CD4-positive, alpha-beta memory T cell (primary cell): ENCODE results near the gene RPRD1B. TPM values are rescaled to one million over a fixed set of nuclear protein-coding genes. Genes with fewer than 3 reads are reported as not detected.

Experiments
- CTCF ChIA-PET: fragments of 350-600 bp; sonication (Branson Sonifier 250); formaldehyde crosslinking; loops from one replicate; lab custom pipeline; 2021; ENCODE audit warnings: inconsistent platforms; ENCODE audit not compliant: partially characterized antibody; lab: Charles Lee
- POLR2A ChIA-PET: fragments of 350-600 bp; sonication (Branson Sonifier 250); formaldehyde crosslinking; loops from one replicate; lab custom pipeline; 2021; ENCODE audit not compliant: partially characterized antibody; lab: Charles Lee
- DNase-seq, 5 donors: peaks; one replicate each; pipeline versions ENCODE4 v3.0.0 to v3.0.0-alpha.2; 2020 to 2022; ENCODE audit warnings: mixed read lengths in 1 of 5
- H3K27ac ChIP-seq: one replicate; pipeline ENCODE4 v1.7.0; 2013; ENCODE audit warnings: low read depth, low read length
- H3K27me3 ChIP-seq: 2 replicates; pipeline ENCODE4 v1.7.0; 2013; ENCODE audit warnings: mild to moderate bottlenecking, low read length, moderate library complexity; ENCODE audit not compliant: insufficient read depth
- H3K36me3 ChIP-seq: 2 replicates; pipeline ENCODE4 v1.7.0; 2013; ENCODE audit warnings: mild to moderate bottlenecking, low read length, moderate library complexity; ENCODE audit not compliant: insufficient read depth
- H3K4me1 ChIP-seq: 2 replicates; pipeline ENCODE4 v1.7.0; 2013; ENCODE audit warnings: mild to moderate bottlenecking, low read length, moderate library complexity; ENCODE audit not compliant: insufficient read depth
- H3K4me3 ChIP-seq, 2 donors: one replicate each; pipeline ENCODE4 v1.7.0; 2013; ENCODE audit warnings: low read length in 2 of 2, mild to moderate bottlenecking in 1 of 2
- H3K9me3 ChIP-seq, 2 donors: one replicate each; pipeline ENCODE4 v1.7.0; 2013; ENCODE audit warnings: low read length in 2 of 2, control low read depth in 1 of 2; ENCODE audit not compliant: control insufficient read depth in 1 of 2
- H3K27ac Mint-ChIP-seq, 7 donors: one replicate each; pipeline ENCODE4 v1.8.0; 2020 to 2021; ENCODE audit warnings: mixed read lengths in 7 of 7, mild to moderate bottlenecking in 6 of 7, inconsistent platforms in 3 of 7, moderate library complexity in 3 of 7
- H3K27me3 Mint-ChIP-seq, 2 donors: one replicate each; pipeline ENCODE4 v1.8.0; 2020 to 2021; ENCODE audit warnings: mixed read lengths in 2 of 2
- H3K36me3 Mint-ChIP-seq, 2 donors: one replicate each; pipeline ENCODE4 v1.8.0; 2020 to 2021; ENCODE audit warnings: mixed read lengths in 2 of 2, inconsistent platforms in 1 of 2, mild to moderate bottlenecking in 1 of 2
- H3K4me1 Mint-ChIP-seq, 4 donors: one replicate each; pipeline ENCODE4 v1.8.0; 2020 to 2021; ENCODE audit warnings: mixed read lengths in 4 of 4, mild to moderate bottlenecking in 1 of 4
- H3K4me3 Mint-ChIP-seq, 8 donors: one replicate each; pipeline ENCODE4 v1.8.0; 2020 to 2021; ENCODE audit warnings: mixed read lengths in 8 of 8, mild to moderate bottlenecking in 7 of 8, moderate library complexity in 6 of 8, inconsistent platforms in 3 of 8
- H3K9me3 Mint-ChIP-seq, 8 donors: one replicate each; pipeline ENCODE4 v1.8.0; 2020 to 2021; ENCODE audit warnings: mixed read lengths in 8 of 8, mild to moderate bottlenecking in 5 of 8, inconsistent platforms in 3 of 8, moderate library complexity in 1 of 8
- intact Hi-C: fragments of 100-400 bp; cut with micrococcal nuclease; formaldehyde crosslinking; loops from one replicate; pipeline ENCODE4 v1.15.1; 2023
- polyA plus RNA-seq, 2 donors: library from polyadenylated mRNA; unstranded; fragments of 300-500 nt; fragmentation: Illumina TruSeq; gene quantifications; one replicate each; pipeline ENCODE4 v1.2.3, GENCODE V29; 2021
- total RNA-seq, 2 experiments: library from RNA; stranded (reverse); gene quantifications; one replicate each; pipeline ENCODE4 v1.2.3, GENCODE V29; 2021

The RPRD1B gene
- total and polyA plus RNA-seq, 4 experiments from 2014 or later: 3.7 to 43.8 (median 24.7) TPM

GRCh38 chr20:38011696-38012095 lies 21.9 kb upstream of the RPRD1B start:
- Histone ChIP-seq H3K9me3 (no peaks in the 10 kb centered on the region), H3K27ac (no peak overlapping the region), H3K27me3 (no peaks in the 10 kb centered on the region), H3K4me3 (no peak overlapping the region), H3K36me3 (peaks cover 25% of the 10 kb centered on the region), H3K4me1 (no peaks in the 10 kb centered on the region)
- ChIA-PET CTCF (no interaction called here), POLR2A (no interaction called here)
- Mint-ChIP-seq H3K27ac (no peak overlapping the region), H3K9me3 (no peaks in the 10 kb centered on the region), H3K27me3 (no peaks in the 10 kb centered on the region), H3K4me3 (no peak overlapping the region), H3K36me3 (peaks cover 57 to 61% of the 10 kb centered on the region in 2 donors), H3K4me1 (peaks cover 0 to 14% (median 6%) of the 10 kb centered on the region in 4 donors)
- intact Hi-C loops: no loop called here
- DNase-seq: no peak

GRCh38 chr20:38012332-38012731 lies 21.2 kb upstream of the RPRD1B start:
- H3K9me3 Mint-ChIP-seq: peaks cover 0 to 3% (median 0%) of the 10 kb centered on the region in 8 donors
- peaks cover 63 to 67% of the 10 kb centered on the region in 2 donors for H3K36me3 Mint-ChIP-seq
- Histone ChIP-seq H3K4me3 (no peak overlapping the region), H3K27me3 (no peaks in the 10 kb centered on the region), H3K4me1 (no peaks in the 10 kb centered on the region), H3K27ac (no peak overlapping the region), H3K9me3 (no peaks in the 10 kb centered on the region), H3K36me3 (peaks cover 25% of the 10 kb centered on the region)
- no peak overlapping the region for H3K27ac Mint-ChIP-seq
- H3K4me3 Mint-ChIP-seq: no peak overlapping the region
- H3K4me1 Mint-ChIP-seq: peaks cover 0 to 13% (median 7%) of the 10 kb centered on the region in 4 donors
- H3K27me3 Mint-ChIP-seq: no peaks in the 10 kb centered on the region
- ChIA-PET CTCF (no interaction called here), POLR2A (interaction anchor here (0.7 kb wide), 1 partner anchor 18 kb away, joined by 4 read pairs; no protein-coding TSS in a partner anchor)
- intact Hi-C loops: no loop called here
- no peak for DNase-seq

- Histone ChIP-seq H3K4me3 (no peak overlapping the region), H3K27ac (no peak overlapping the region), H3K36me3 (peaks cover 32% of the 10 kb centered on the region), H3K4me1 (no peaks in the 10 kb centered on the region), H3K9me3 (no peaks in the 10 kb centered on the region), H3K27me3 (no peaks in the 10 kb centered on the region)
- intact Hi-C loops: no loop called here
- Mint-ChIP-seq H3K4me3 (no peak overlapping the region), H3K27me3 (no peaks in the 10 kb centered on the region), H3K4me1 (peaks cover 0 to 14% (median 7%) of the 10 kb centered on the region in 4 donors), H3K27ac (peak overlapping the region in 2 of 7 donors; percentile 19 to 29), H3K36me3 (peaks cover 69 to 73% of the 10 kb centered on the region in 2 donors), H3K9me3 (peaks cover 0 to 11% (median 4%) of the 10 kb centered on the region in 8 donors)
- ChIA-PET POLR2A (no interaction called here), CTCF (no interaction called here)
- no peak for DNase-seq
Observed at GRCh38 chr20:38013887-38014286, 19.7 kb upstream of the RPRD1B start.

GRCh38 chr20:38017959-38018358 lies 15.6 kb upstream of the RPRD1B start:
- ChIA-PET CTCF (no interaction called here), POLR2A (interaction anchor here (1.5 kb wide), 1 partner anchor 16 kb away, joined by 5 read pairs; the partner anchor contains the start of genes RPRD1B and TTI1)
- Histone ChIP-seq H3K4me3 (no peak overlapping the region), H3K27ac (no peak overlapping the region), H3K9me3 (no peaks in the 10 kb centered on the region), H3K27me3 (no peaks in the 10 kb centered on the region), H3K36me3 (peaks cover 19% of the 10 kb centered on the region), H3K4me1 (no peaks in the 10 kb centered on the region)
- Mint-ChIP-seq H3K4me1 (peaks cover 18 to 27% (median 26%) of the 10 kb centered on the region in 4 donors), H3K36me3 (peaks cover 65% of the 10 kb centered on the region in 2 donors), H3K27ac (no peak overlapping the region), H3K4me3 (no peak overlapping the region), H3K27me3 (no peaks in the 10 kb centered on the region), H3K9me3 (peaks cover 0 to 14% (median 4%) of the 10 kb centered on the region in 8 donors)
- intact Hi-C loops: no loop called here
- DNase-seq: no peak

GRCh38 chr20:38018385-38018784 lies 15.2 kb upstream of the RPRD1B start:
- H3K4me3 Mint-ChIP-seq: no peak overlapping the region
- no peaks in the 10 kb centered on the region for H3K4me1 ChIP-seq
- no peak overlapping the region for H3K27ac Mint-ChIP-seq
- H3K27me3 ChIP-seq: no peaks in the 10 kb centered on the region
- peaks cover 20 to 31% (median 27%) of the 10 kb centered on the region in 4 donors for H3K4me1 Mint-ChIP-seq
- ChIA-PET POLR2A (no interaction called here), CTCF (no interaction called here)
- intact Hi-C loops: no loop called here
- peaks cover 60 to 61% of the 10 kb centered on the region in 2 donors for H3K36me3 Mint-ChIP-seq
- no peak overlapping the region for H3K4me3 ChIP-seq
- no peaks in the 10 kb centered on the region for H3K27me3 Mint-ChIP-seq
- no peaks in the 10 kb centered on the region for H3K9me3 ChIP-seq
- H3K27ac ChIP-seq: no peak overlapping the region
- H3K9me3 Mint-ChIP-seq: peaks cover 0 to 14% (median 4%) of the 10 kb centered on the region in 8 donors
- no peak for DNase-seq
- peaks cover 18% of the 10 kb centered on the region for H3K36me3 ChIP-seq

- Histone ChIP-seq H3K4me1 (no peaks in the 10 kb centered on the region), H3K27me3 (no peaks in the 10 kb centered on the region), H3K9me3 (no peaks in the 10 kb centered on the region), H3K27ac (no peak overlapping the region), H3K4me3 (no peak overlapping the region), H3K36me3 (peaks cover 10% of the 10 kb centered on the region)
- H3K4me3 Mint-ChIP-seq: no peak overlapping the region
- H3K27ac Mint-ChIP-seq: no peak overlapping the region
- intact Hi-C loops: no loop called here
- POLR2A ChIA-PET: interaction anchor here (0.9 kb wide), 1 partner anchor 12 kb away, joined by 3 read pairs; the partner anchor contains the start of genes RPRD1B and TTI1
- DNase-seq: no peak
- peaks cover 0 to 14% (median 4%) of the 10 kb centered on the region in 8 donors for H3K9me3 Mint-ChIP-seq
- H3K27me3 Mint-ChIP-seq: no peaks in the 10 kb centered on the region
- CTCF ChIA-PET: interaction anchor here (1.0 kb wide), 1 partner anchor 37 kb away, joined by 3 read pairs; no protein-coding TSS in a partner anchor
- peaks cover 40 to 45% of the 10 kb centered on the region in 2 donors for H3K36me3 Mint-ChIP-seq
- peaks cover 25 to 40% (median 31%) of the 10 kb centered on the region in 4 donors for H3K4me1 Mint-ChIP-seq
Observed at GRCh38 chr20:38021087-38021772, 12.3 kb upstream of the RPRD1B start.

- Histone ChIP-seq H3K4me1 (no peaks in the 10 kb centered on the region), H3K27ac (no peak overlapping the region), H3K4me3 (no peak overlapping the region), H3K27me3 (no peaks in the 10 kb centered on the region), H3K36me3 (no peaks in the 10 kb centered on the region), H3K9me3 (no peaks in the 10 kb centered on the region)
- ChIA-PET POLR2A (no interaction called here), CTCF (no interaction called here)
- Mint-ChIP-seq H3K36me3 (peaks cover 29 to 33% of the 10 kb centered on the region in 2 donors), H3K4me3 (no peak overlapping the region), H3K27me3 (no peaks in the 10 kb centered on the region), H3K9me3 (peaks cover 0 to 6% (median 2%) of the 10 kb centered on the region in 8 donors), H3K27ac (no peak overlapping the region), H3K4me1 (peaks cover 33 to 54% (median 42%) of the 10 kb centered on the region in 4 donors)
- intact Hi-C loops: no loop called here
- no peak for DNase-seq
Observed at GRCh38 chr20:38023181-38024001, 10.2 kb upstream of the RPRD1B start.
